HCT116 (cell line): ENCODE data around the gene DFFA.

ENCODE experiments used
- MAX ChIP-seq: IDR thresholded peaks from 2 replicates; pipeline ENCODE4 v1.6.1; 2012
- POLR2A ChIP-seq: IDR thresholded peaks from 2 replicates; pipeline ENCODE4 v1.7.0; 2011; ENCODE audit warnings: borderline replicate concordance; ENCODE audit not compliant: insufficient read depth, insufficient read length; ENCODE audit errors: extremely low read depth
- POLR2AphosphoS5 ChIP-seq: IDR thresholded peaks from 2 replicates; pipeline ENCODE4 v1.6.1; 2011; ENCODE audit warnings: mild to moderate bottlenecking, low read depth, low read length, moderate library complexity
- TF ChIP-seq, protein P1 (sequence below), 3 experiments: fragments of 200-600 bp in 1 of 3; sonication (generic) in 1 of 3; IDR thresholded peaks in 2 of 3; conservative IDR thresholded peaks in 1 of 3; 2 replicates each; pipeline ENCODE4 v1.5.1; 2012 to 2017; ENCODE audit warnings: low read depth in 2 of 3, low read length in 2 of 3, antibody characterized with exemption in 1 of 3, borderline replicate concordance in 1 of 3, control low read depth in 1 of 3, mild to moderate bottlenecking in 1 of 3, mixed read lengths in 1 of 3, mixed run types in 1 of 3, moderate library complexity in 1 of 3; ENCODE audit not compliant: insufficient read depth in 1 of 3
- TF ChIP-seq, protein P2 (sequence below): IDR thresholded peaks from 2 replicates; pipeline ENCODE4 v1.6.1; 2012
- TF ChIP-seq, protein P3 (sequence below): IDR thresholded peaks from 2 replicates; pipeline ENCODE4 v1.6.1; 2012; ENCODE audit warnings: low read depth

DNA sequence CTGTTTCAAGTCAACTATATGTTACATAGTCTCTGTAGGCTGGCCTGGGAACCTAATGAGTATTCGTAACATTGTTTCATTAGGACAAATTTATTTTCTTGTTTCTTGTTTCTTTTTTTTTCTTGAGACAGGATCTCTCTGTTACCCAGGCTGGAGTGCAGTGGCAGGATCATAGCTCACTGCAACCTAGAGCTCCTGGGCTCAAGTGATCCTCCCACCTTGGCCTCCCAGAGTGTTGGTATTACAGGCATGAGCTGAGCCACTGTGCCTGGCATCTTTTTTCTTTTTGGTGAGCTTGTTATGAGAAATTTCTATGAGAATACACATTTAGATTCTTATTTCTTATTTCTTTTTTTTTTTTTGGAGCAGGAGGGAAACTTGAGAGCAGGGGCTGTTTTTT is 35.3 kb downstream of the DFFA start:
- TF ChIP-seq POLR2A: no peak
- TF ChIP-seq MAX: no peak
- TF ChIP-seq, protein P1, sequence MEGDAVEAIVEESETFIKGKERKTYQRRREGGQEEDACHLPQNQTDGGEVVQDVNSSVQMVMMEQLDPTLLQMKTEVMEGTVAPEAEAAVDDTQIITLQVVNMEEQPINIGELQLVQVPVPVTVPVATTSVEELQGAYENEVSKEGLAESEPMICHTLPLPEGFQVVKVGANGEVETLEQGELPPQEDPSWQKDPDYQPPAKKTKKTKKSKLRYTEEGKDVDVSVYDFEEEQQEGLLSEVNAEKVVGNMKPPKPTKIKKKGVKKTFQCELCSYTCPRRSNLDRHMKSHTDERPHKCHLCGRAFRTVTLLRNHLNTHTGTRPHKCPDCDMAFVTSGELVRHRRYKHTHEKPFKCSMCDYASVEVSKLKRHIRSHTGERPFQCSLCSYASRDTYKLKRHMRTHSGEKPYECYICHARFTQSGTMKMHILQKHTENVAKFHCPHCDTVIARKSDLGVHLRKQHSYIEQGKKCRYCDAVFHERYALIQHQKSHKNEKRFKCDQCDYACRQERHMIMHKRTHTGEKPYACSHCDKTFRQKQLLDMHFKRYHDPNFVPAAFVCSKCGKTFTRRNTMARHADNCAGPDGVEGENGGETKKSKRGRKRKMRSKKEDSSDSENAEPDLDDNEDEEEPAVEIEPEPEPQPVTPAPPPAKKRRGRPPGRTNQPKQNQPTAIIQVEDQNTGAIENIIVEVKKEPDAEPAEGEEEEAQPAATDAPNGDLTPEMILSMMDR (IDR thresholded peaks at IDR 0.05 in 2 of 3, conservative IDR thresholded peaks at IDR 0.05 in 1 of 3; ENCODE audit: borderline replicate concordance in 1 of 3, insufficient read depth in 1 of 3, low read depth in 2 of 3, low read length in 2 of 3): no peak
- TF ChIP-seq, protein P2, sequence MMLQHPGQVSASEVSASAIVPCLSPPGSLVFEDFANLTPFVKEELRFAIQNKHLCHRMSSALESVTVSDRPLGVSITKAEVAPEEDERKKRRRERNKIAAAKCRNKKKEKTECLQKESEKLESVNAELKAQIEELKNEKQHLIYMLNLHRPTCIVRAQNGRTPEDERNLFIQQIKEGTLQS: no peak
- TF ChIP-seq, protein P3, sequence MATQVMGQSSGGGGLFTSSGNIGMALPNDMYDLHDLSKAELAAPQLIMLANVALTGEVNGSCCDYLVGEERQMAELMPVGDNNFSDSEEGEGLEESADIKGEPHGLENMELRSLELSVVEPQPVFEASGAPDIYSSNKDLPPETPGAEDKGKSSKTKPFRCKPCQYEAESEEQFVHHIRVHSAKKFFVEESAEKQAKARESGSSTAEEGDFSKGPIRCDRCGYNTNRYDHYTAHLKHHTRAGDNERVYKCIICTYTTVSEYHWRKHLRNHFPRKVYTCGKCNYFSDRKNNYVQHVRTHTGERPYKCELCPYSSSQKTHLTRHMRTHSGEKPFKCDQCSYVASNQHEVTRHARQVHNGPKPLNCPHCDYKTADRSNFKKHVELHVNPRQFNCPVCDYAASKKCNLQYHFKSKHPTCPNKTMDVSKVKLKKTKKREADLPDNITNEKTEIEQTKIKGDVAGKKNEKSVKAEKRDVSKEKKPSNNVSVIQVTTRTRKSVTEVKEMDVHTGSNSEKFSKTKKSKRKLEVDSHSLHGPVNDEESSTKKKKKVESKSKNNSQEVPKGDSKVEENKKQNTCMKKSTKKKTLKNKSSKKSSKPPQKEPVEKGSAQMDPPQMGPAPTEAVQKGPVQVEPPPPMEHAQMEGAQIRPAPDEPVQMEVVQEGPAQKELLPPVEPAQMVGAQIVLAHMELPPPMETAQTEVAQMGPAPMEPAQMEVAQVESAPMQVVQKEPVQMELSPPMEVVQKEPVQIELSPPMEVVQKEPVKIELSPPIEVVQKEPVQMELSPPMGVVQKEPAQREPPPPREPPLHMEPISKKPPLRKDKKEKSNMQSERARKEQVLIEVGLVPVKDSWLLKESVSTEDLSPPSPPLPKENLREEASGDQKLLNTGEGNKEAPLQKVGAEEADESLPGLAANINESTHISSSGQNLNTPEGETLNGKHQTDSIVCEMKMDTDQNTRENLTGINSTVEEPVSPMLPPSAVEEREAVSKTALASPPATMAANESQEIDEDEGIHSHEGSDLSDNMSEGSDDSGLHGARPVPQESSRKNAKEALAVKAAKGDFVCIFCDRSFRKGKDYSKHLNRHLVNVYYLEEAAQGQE: no peak
- no peak for TF ChIP-seq POLR2AphosphoS5
